GOT3 (cell line): Measurements from ENCODE around the gene TELO2.
A peak's percentile ranks its signal among the peaks of the same experiment; 100 is the strongest.

Experiments used
- DNase-seq: peaks from one replicate; lab custom pipeline; 2025; ENCODE audit warnings: mixed read lengths; lab: John Stamatoyannopoulos, UW

Gene TELO2

GRCh38 chr16:1492923-1493745 lies at the start of gene TELO2:
TELO2 (plus strand) TSS chr16:1493360; CDS start chr16:1494282, 922 bp downstream.
- DNase-seq: peak; percentile 38

DNA sequence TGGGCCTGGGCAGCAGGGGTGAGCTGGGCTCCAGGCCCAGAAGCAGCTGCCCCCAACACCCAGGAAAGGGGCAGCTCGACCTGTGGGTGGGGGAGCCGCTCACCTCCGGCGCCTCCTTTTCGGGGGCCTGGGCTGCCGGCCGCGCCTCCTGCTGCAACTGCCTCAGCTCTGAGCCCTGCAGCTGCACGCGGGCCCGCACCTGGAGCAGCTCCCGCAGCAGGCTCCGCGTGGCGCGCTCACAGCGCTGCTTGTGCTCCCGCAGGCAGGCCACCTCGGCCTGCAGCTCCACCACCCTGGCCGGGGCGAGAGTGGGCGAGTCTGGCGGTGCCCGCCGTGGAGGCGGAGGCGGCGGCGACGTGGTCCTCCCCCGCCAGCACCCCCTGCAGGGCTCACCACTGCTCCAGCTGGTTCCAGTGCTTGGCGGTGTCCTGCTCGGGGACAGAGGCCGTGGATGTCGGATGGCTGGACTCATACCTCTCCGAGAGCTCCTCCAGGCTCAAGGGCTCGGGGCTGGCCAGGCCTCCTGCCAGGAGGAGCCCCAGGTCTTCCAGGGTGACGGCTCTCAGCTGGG lies 49.7 kb upstream of the TELO2 start:
- no peak for DNase-seq

DNA sequence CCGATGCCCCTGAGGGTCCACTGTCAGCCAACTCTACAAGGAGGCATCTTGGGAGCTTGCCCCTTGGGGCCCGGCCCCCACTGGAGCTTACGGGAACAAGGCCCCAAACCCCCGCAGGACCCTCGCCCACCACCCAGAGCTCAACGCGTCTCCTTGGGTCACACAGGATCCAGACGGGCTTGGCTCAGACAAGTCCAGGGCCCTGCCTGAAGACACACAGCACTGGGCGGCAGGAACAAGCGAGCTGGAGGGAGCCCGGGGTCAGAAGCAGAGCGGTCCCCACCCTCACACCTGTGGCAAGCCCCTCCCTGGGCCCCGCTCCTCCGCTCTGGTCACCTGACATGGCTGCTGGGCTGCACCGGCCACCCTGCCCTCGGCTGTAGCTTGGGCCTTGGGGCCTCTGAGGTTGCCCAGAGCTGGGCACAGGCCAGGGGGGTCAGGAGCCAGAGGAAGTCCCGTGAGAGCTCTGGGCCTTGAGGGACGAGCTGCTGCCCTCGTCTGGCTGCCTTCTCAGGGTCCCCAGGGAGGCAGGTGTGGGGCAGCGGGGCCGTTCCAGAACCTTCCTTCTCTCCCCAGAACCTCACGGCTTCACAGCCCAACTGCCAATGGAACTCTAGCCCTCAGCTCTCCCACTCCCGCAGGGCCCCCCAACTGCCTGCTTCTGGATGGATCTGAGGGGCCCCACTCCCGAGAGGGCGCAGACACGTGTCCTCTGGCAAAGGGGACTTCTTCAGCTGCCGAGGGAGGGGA lies 49.0 kb upstream of the TELO2 start, which contains the start of gene CCDC154:
Gene CCDC154 (minus strand): TSS at position 577 of the 750 bp plus-strand sequence. CDS start 234 bp downstream, at position 343.
- no peak for DNase-seq

GRCh38 chr16:1444730-1445517 lies 48.2 kb upstream of the TELO2 start:
- DNase-seq: no peak

- DNase-seq: no peak
Observed at GRCh38 chr16:1445518-1446203, 47.5 kb upstream of the TELO2 start.

GRCh38 chr16:1446296-1447080 lies 46.7 kb upstream of the TELO2 start:
- DNase-seq: no peak

DNA sequence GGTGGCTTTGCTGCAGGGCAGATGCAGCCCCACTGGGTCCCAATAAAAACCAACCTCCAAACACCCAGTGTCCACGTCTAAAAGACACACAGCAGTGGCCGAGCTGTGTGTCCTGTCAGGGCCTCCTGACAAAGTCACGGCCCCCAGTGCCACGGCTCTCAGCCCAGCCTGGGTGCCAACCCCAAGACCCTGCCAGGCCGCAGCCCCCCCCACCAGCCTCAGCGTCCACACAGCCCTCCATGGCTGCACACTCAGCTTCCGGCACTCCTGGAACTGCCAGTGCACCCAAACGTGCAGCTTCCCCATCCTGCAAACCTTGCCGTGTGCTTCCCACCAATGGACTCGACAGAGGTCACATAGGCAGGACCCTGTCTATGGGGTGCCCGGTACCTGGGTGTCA lies 45.2 kb upstream of the TELO2 start:
- no peak for DNase-seq

DNA sequence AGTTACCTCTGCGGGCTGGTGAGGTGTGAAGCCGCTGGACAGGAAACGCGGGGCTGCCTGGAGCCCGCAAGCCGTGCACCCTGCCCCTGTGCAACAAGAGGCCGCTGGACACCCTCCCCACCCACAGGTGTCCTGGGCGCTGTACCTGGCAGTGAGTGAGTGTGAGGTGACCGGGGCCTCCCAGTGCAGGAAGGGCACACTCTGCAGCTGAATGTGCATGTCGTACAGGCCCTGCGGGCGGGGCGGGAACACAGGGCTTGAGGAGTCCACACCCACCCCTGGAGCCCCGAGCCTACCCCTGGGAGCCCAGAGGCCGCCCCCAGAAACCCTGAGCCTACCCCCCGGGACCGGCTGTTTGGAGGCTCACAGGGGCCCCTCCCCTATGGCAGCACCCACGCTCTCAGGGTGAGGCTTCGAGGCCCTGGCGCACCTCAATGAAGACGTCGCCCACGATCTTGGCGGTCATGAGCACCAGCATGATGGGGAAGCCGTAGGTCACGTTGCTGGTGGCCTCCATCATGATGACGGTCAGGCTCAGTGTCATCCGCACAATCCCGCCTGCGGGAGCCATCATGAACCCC lies 44.5 kb upstream of the TELO2 start:
- no peak for DNase-seq

- DNase-seq: no peak
Observed at GRCh38 chr16:1449201-1449788, 43.9 kb upstream of the TELO2 start.

DNA sequence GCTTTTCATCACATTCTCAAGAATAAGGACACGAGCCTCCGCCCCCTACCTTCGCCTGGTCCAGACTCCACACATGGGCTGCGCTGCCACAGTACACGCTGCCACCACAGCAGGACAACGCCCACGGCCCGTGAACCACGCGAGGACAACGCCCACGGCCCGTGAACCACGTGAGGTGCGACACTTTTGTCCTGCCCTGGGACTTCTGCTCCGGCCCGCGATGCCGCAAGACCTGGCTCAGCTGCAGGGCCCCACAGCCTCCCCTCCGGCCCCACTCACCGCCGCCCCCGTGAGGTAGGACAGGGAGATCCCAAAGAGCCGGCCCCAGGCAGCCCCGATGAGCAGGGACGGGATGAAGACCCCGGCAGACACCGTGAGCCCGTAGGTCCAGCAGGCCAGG lies 42.9 kb upstream of the TELO2 start:
- no peak for DNase-seq

DNA sequence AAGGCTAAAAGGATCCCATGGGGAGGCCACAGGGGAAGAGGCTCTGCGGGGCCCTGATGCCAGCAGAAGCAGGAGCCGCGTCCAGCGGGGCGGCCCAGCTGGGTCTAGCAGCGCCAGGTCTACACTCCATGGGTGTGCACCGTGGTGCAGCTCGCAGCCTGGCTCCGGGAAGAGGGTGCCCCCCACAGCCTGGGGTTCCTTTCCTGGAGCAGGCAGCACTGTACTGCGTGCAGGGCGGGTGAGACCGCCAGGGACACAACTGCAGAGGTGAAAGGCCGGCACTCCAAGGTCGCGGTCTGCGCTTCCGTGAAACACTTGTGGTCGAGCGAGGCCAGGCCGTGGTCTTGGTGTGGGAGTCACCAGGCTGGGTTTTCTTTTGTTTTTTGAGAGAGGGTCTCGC lies 42.3 kb upstream of the TELO2 start:
- DNase-seq: no peak

- no peak for DNase-seq
Observed at GRCh38 chr16:1451702-1452392, 41.3 kb upstream of the TELO2 start.

DNA sequence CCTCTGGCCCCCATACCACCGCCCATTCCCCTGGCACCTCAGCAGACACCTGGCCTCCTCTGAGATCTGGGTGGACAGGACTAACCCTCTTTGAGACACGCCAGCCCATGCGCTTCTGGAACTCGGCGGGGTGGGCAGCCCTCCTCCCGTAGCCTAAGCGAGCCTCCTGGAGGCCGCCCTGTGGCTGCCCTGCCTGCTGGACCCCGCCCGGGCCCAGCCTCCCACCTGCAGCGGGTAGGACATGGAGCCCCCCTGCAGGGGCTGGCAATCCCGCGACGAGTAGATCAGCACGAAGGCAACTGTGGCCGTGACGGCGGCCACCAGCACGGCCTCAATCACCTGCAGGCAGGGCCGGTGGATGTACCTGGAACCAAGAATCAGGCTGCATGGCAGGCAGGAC lies 40.6 kb upstream of the TELO2 start:
- no peak for DNase-seq

GRCh38 chr16:1453316-1453715 lies 39.8 kb upstream of the TELO2 start:
- DNase-seq: no peak

DNA sequence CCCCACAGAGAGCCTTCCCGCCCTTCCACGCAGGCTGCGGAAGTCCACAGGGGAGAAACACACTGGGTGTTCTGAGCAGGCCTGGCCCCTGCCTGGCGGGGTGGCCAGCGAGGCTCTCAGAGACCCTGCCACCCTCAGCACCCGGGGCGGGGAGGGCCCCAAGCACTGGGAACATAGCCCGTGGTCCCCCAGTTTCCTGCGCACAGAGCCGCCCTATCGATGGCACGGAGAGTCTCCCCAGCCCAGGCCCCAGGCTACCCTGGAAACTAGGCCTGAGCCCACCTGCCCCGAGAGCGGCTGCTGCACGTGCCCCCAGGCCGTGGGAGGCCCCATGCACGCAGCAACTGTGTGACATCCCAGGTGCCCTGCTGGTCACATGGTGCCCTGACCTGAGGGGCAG lies 38.6 kb upstream of the TELO2 start:
- DNase-seq: no peak

DNA sequence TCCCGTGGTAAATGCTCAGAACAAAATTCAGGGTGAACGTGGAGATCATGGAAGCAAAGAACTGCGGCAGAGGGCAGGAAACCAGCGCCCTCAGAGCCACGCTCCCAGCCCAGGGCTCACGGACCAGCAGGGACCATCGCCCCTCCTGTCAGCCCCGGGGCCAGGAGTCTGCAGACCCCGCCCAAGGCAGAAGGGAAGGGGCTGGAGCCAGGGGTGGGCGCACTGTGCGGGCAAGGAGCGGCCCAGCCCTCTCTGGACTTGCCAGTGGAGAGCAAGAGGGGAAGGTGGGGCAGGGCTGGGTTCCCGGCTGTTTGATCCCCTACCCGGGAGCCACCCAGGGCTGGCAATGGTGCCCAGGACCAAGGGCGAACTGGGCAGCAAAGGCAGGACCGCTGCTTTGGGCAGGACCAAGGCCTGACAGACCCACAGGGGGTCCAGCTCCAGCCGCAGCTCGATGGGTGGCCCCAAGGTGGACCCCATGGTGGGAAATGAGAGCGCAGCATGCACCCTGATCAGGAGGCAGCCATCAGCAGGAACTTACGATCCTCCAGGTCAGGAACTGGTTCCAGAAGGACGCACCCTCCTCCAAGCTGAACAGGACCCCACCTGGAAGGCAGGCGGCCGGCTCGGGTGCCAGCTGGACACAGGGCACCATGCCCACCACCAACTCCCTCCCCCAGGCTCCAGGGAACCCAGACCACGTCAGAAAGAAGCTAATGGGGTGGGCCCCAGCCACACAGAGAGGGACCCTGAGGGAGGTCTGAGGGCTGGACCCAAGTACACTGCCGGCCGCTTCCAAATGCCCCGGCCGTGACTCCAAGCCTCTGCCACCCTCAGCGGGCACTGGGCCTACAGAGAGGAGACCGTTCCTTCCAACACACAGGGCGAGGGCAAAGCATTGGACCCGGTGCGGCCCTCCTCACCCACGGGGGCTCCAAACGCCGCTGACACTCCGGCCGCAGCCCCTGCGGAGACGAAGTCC lies 37.7 kb upstream of the TELO2 start:
- no peak for DNase-seq

- no peak for DNase-seq
Observed at GRCh38 chr16:1456951-1457350, 36.2 kb upstream of the TELO2 start.
